ENCODE data around the gene PBRM1. TPM values are rescaled to one million over a fixed set of nuclear protein-coding genes. Genes with fewer than 3 reads are reported as not detected.

Gene PBRM1
- total RNA-seq, 1 donor, result 100 TPM

- Histone ChIP-seq H2AFZ (ENCODE audit: low read length) (no peak overlapping the region), H3K4me3 (ENCODE audit: insufficient read depth, low read length) (no peak overlapping the region), H3K27me3 (ENCODE audit: insufficient read depth, low read length) (no peaks in the 10 kb centered on the region), H4K20me1 (ENCODE audit: insufficient read depth, low read length) (peaks cover 26% of the 10 kb centered on the region), H3K36me3 (ENCODE audit: insufficient read depth, low read length) (peaks cover 70% of the 10 kb centered on the region), H3K9me3 (ENCODE audit: low read depth, low read length) (no peaks in the 10 kb centered on the region), H3K4me2 (ENCODE audit: insufficient read depth, low read length) (no peak overlapping the region), H3K27ac (ENCODE audit: low read depth, low read length) (peak overlapping the region; percentile 12), H3K4me1 (ENCODE audit: insufficient read depth, low read length) (peaks cover 14% of the 10 kb centered on the region), H3K79me2 (ENCODE audit: insufficient read depth, low read length) (peaks cover 30% of the 10 kb centered on the region)
- TF ChIP-seq CTCF (IDR thresholded peaks at IDR 0.05; ENCODE audit: extremely low read depth, low read depth, low read length), result no peak
- DNase-seq (ENCODE audit: insufficient read length, low spot score, missing footprints), result no peak
Measured at GRCh38 chr3:52552089-52552488, 133.6 kb downstream of the PBRM1 start.

GRCh38 chr3:52551118-52551517, 134.6 kb downstream of the PBRM1 start:
- peaks cover 30% of the 10 kb centered on the region for H3K79me2 ChIP-seq (ENCODE audit: insufficient read depth, low read length)
- H3K27me3 ChIP-seq (ENCODE audit: insufficient read depth, low read length), result no peaks in the 10 kb centered on the region
- no peak for TF ChIP-seq CTCF (IDR thresholded peaks at IDR 0.05; ENCODE audit: extremely low read depth, low read depth, low read length)
- H3K36me3 ChIP-seq (ENCODE audit: insufficient read depth, low read length), result peaks cover 73% of the 10 kb centered on the region
- no peak for DNase-seq (ENCODE audit: insufficient read length, low spot score, missing footprints)
- no peak overlapping the region for H3K4me2 ChIP-seq (ENCODE audit: insufficient read depth, low read length)
- H4K20me1 ChIP-seq (ENCODE audit: insufficient read depth, low read length), result peaks cover 26% of the 10 kb centered on the region
- no peak overlapping the region for H2AFZ ChIP-seq (ENCODE audit: low read length)
- H3K4me1 ChIP-seq (ENCODE audit: insufficient read depth, low read length), result peaks cover 16% of the 10 kb centered on the region
- no peaks in the 10 kb centered on the region for H3K9me3 ChIP-seq (ENCODE audit: low read depth, low read length)
- H3K27ac ChIP-seq (ENCODE audit: low read depth, low read length), result no peak overlapping the region
- H3K4me3 ChIP-seq (ENCODE audit: insufficient read depth, low read length), result no peak overlapping the region

- H3K27ac ChIP-seq (ENCODE audit: low read depth, low read length), result no peak overlapping the region
- peaks cover 6% of the 10 kb centered on the region for H4K20me1 ChIP-seq (ENCODE audit: insufficient read depth, low read length)
- DNase-seq (ENCODE audit: insufficient read length, low spot score, missing footprints), result no peak
- no peaks in the 10 kb centered on the region for H3K27me3 ChIP-seq (ENCODE audit: insufficient read depth, low read length)
- H3K4me2 ChIP-seq (ENCODE audit: insufficient read depth, low read length), result no peak overlapping the region
- peaks cover 12% of the 10 kb centered on the region for H3K4me1 ChIP-seq (ENCODE audit: insufficient read depth, low read length)
- peaks cover 54% of the 10 kb centered on the region for H3K36me3 ChIP-seq (ENCODE audit: insufficient read depth, low read length)
- peaks cover 28% of the 10 kb centered on the region for H3K79me2 ChIP-seq (ENCODE audit: insufficient read depth, low read length)
- H3K9me3 ChIP-seq (ENCODE audit: low read depth, low read length), result no peaks in the 10 kb centered on the region
- no peak for TF ChIP-seq CTCF (IDR thresholded peaks at IDR 0.05; ENCODE audit: extremely low read depth, low read depth, low read length)
- no peak overlapping the region for H2AFZ ChIP-seq (ENCODE audit: low read length)
- no peak overlapping the region for H3K4me3 ChIP-seq (ENCODE audit: insufficient read depth, low read length)
Measured at GRCh38 chr3:52547143-52547542, 138.6 kb downstream of the PBRM1 start.

GRCh38 chr3:52546111-52546901, 139.4 kb downstream of the PBRM1 start:
- Histone ChIP-seq H3K4me2 (ENCODE audit: insufficient read depth, low read length) (no peak overlapping the region), H3K4me1 (ENCODE audit: insufficient read depth, low read length) (peaks cover 12% of the 10 kb centered on the region), H3K79me2 (ENCODE audit: insufficient read depth, low read length) (peaks cover 35% of the 10 kb centered on the region), H3K4me3 (ENCODE audit: insufficient read depth, low read length) (no peak overlapping the region), H2AFZ (ENCODE audit: low read length) (no peak overlapping the region), H3K27me3 (ENCODE audit: insufficient read depth, low read length) (no peaks in the 10 kb centered on the region), H3K9me3 (ENCODE audit: low read depth, low read length) (no peaks in the 10 kb centered on the region), H4K20me1 (ENCODE audit: insufficient read depth, low read length) (peaks cover 6% of the 10 kb centered on the region), H3K36me3 (ENCODE audit: insufficient read depth, low read length) (peaks cover 50% of the 10 kb centered on the region), H3K27ac (ENCODE audit: low read depth, low read length) (peak overlapping the region; percentile 51)
- DNase-seq (ENCODE audit: insufficient read length, low spot score, missing footprints), result no peak
- TF ChIP-seq CTCF (IDR thresholded peaks at IDR 0.05; ENCODE audit: extremely low read depth, low read depth, low read length), result no peak

Measured in osteoblast (primary cell).